K562 (cell line): ENCODE results near the gene ACSL3. TPM values are rescaled to one million over a fixed set of nuclear protein-coding genes. Genes with fewer than 3 reads are reported as not detected.

Source experiments
- BRCA1 ChIP-seq, 2 experiments: fragments of 450-650 bp in 1 of 2; sonication (generic) in 1 of 2; formaldehyde crosslinking in 1 of 2; IDR thresholded peaks; 2 replicates each; pipeline versions ENCODE4 v1.5.0 to v1.6.1; 2017 to 2020; ENCODE audit warnings: mild to moderate bottlenecking in 1 of 2, missing genetic modification reagents in 1 of 2
- BRD9 ChIP-seq: fragments of 450-650 bp; IDR thresholded peaks from 2 replicates; pipeline ENCODE4 v1.6.1; 2018; ENCODE audit warnings: low read depth; ENCODE audit not compliant: partially characterized antibody
- CHCHD3 ChIP-seq: fragments of 250-450 bp; sonication (Bioruptor Pico); IDR thresholded peaks from 2 replicates; pipeline ENCODE4 v2.1.2; 2022; ENCODE audit warnings: mild to moderate bottlenecking
- NBN ChIP-seq: fragments of 450-650 bp; IDR thresholded peaks from 2 replicates; pipeline ENCODE4 v1.6.1; 2016; ENCODE audit warnings: low read depth, mild to moderate bottlenecking
- NFXL1 ChIP-seq: fragments of 450-650 bp; formaldehyde crosslinking; IDR thresholded peaks from 2 replicates; pipeline ENCODE4 v1.4.0; 2021; ENCODE audit warnings: mild to moderate bottlenecking
- TEAD1 ChIP-seq, 2 experiments: fragments of 450-650 bp in 1 of 2; sonication (generic) in 1 of 2; formaldehyde crosslinking; IDR thresholded peaks; 2 replicates each; pipeline versions ENCODE4 v1.4.0 to v1.8.0; 2020 to 2022; ENCODE audit warnings: mild to moderate bottlenecking in 2 of 2, missing genetic modification reagents in 1 of 2
- ZNF75A ChIP-seq: fragments of 450-650 bp; formaldehyde crosslinking; IDR thresholded peaks from 2 replicates; pipeline ENCODE4 v1.4.0; 2020; ENCODE audit warnings: mild to moderate bottlenecking
- polyA plus RNA-seq, 8 experiments: library from polyadenylated mRNA; depleted of rRNA in 4 of 8; stranded (reverse) in 5 of 8; unstranded in 3 of 8; fragments of >200 nt; fragmentation: Nextera tagmentation in 2 of 8; fragmentation: Illumina TruSeq in 1 of 8; extraction: Ambion mirVana in 2 of 8; extraction: Trizol in 1 of 8; gene quantifications; 2 replicates each; pipeline versions ENCODE4 v1.2.1 to v1.2.3, GENCODE V29; 2011 to 2014; ENCODE audit warnings: inconsistent platforms in 1 of 8, missing spikeins in 1 of 8
- total RNA-seq, 7 experiments: library from RNA; depleted of rRNA in 6 of 7; stranded (reverse); fragments of >200 nt in 6 of 7; fragmentation: Illumina TruSeq in 2 of 7; extraction: Trizol in 2 of 7; gene quantifications; 2 replicates each; pipeline versions ENCODE4 v1.2.1 to v1.2.3, GENCODE V29; 2011 to 2021; ENCODE audit warnings: low replicate concordance in 1 of 7
- TF ChIP-seq, protein P1 (sequence below): fragments of 200-600 bp; sonication (generic); IDR thresholded peaks from one replicate; pipeline ENCODE4 v1.6.1; 2012; ENCODE audit warnings: mild to moderate bottlenecking, low read depth, low read length, inconsistent platforms
- TF ChIP-seq, protein P2 (sequence below): fragments of 250-450 bp; sonication (Bioruptor Pico); IDR thresholded peaks from 2 replicates; pipeline ENCODE4 v1.8.0; 2022; ENCODE audit warnings: inconsistent platforms, mild to moderate bottlenecking, moderate library complexity, borderline replicate concordance

ACSL3 gene
- total and polyA plus RNA-seq, 9 of the 15 experiments (the other 6 are each of a cell fraction or from before 2014, with no cell fraction given) = 21.3 to 123 (median 85.2) TPM

DNA sequence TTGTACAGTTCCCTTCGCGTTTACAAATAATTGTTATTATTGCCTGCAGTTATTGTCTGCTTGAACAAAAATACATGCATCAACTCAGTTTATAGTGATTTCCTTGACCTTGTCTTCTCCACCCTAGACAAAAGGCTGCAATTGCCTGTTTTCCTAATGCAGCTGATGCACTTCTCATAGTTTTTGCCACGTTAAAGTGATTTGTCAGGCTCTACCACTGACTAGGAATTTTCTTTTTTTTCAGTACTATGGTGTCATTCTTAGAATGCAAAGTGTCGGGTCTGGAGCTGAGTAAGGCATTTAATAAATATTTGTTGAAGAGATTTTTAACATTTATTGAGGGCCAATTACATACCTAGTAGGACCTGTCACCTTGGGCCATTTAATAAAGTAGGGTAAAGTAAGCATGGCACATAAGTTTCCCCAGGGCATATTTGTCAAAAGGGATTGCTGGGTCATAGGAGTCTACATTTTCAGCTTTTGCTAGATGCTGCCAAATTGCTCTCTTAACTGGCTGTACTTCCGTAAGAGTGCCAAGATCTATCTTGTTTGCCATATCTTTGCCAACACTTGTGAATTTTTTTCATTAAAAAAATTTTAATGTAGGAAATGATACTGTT lies 24.1 kb downstream of the ACSL3 start (continued):
- TF ChIP-seq, protein P1, sequence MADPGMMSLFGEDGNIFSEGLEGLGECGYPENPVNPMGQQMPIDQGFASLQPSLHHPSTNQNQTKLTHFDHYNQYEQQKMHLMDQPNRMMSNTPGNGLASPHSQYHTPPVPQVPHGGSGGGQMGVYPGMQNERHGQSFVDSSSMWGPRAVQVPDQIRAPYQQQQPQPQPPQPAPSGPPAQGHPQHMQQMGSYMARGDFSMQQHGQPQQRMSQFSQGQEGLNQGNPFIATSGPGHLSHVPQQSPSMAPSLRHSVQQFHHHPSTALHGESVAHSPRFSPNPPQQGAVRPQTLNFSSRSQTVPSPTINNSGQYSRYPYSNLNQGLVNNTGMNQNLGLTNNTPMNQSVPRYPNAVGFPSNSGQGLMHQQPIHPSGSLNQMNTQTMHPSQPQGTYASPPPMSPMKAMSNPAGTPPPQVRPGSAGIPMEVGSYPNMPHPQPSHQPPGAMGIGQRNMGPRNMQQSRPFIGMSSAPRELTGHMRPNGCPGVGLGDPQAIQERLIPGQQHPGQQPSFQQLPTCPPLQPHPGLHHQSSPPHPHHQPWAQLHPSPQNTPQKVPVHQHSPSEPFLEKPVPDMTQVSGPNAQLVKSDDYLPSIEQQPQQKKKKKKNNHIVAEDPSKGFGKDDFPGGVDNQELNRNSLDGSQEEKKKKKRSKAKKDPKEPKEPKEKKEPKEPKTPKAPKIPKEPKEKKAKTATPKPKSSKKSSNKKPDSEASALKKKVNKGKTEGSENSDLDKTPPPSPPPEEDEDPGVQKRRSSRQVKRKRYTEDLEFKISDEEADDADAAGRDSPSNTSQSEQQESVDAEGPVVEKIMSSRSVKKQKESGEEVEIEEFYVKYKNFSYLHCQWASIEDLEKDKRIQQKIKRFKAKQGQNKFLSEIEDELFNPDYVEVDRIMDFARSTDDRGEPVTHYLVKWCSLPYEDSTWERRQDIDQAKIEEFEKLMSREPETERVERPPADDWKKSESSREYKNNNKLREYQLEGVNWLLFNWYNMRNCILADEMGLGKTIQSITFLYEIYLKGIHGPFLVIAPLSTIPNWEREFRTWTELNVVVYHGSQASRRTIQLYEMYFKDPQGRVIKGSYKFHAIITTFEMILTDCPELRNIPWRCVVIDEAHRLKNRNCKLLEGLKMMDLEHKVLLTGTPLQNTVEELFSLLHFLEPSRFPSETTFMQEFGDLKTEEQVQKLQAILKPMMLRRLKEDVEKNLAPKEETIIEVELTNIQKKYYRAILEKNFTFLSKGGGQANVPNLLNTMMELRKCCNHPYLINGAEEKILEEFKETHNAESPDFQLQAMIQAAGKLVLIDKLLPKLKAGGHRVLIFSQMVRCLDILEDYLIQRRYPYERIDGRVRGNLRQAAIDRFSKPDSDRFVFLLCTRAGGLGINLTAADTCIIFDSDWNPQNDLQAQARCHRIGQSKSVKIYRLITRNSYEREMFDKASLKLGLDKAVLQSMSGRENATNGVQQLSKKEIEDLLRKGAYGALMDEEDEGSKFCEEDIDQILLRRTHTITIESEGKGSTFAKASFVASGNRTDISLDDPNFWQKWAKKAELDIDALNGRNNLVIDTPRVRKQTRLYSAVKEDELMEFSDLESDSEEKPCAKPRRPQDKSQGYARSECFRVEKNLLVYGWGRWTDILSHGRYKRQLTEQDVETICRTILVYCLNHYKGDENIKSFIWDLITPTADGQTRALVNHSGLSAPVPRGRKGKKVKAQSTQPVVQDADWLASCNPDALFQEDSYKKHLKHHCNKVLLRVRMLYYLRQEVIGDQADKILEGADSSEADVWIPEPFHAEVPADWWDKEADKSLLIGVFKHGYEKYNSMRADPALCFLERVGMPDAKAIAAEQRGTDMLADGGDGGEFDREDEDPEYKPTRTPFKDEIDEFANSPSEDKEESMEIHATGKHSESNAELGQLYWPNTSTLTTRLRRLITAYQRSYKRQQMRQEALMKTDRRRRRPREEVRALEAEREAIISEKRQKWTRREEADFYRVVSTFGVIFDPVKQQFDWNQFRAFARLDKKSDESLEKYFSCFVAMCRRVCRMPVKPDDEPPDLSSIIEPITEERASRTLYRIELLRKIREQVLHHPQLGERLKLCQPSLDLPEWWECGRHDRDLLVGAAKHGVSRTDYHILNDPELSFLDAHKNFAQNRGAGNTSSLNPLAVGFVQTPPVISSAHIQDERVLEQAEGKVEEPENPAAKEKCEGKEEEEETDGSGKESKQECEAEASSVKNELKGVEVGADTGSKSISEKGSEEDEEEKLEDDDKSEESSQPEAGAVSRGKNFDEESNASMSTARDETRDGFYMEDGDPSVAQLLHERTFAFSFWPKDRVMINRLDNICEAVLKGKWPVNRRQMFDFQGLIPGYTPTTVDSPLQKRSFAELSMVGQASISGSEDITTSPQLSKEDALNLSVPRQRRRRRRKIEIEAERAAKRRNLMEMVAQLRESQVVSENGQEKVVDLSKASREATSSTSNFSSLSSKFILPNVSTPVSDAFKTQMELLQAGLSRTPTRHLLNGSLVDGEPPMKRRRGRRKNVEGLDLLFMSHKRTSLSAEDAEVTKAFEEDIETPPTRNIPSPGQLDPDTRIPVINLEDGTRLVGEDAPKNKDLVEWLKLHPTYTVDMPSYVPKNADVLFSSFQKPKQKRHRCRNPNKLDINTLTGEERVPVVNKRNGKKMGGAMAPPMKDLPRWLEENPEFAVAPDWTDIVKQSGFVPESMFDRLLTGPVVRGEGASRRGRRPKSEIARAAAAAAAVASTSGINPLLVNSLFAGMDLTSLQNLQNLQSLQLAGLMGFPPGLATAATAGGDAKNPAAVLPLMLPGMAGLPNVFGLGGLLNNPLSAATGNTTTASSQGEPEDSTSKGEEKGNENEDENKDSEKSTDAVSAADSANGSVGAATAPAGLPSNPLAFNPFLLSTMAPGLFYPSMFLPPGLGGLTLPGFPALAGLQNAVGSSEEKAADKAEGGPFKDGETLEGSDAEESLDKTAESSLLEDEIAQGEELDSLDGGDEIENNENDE = no peak
- TF ChIP-seq NBN (no peak), NFXL1 (no peak), TEAD1 (CRISPR knock-in tag; IDR thresholded peaks at IDR 0.05) (no peak), ZNF75A (CRISPR knock-in tag) (no peak), BRCA1 (IDR thresholded peaks at IDR 0.05) (no peak), BRCA1 (CRISPR knock-in tag; IDR thresholded peaks at IDR 0.05) (no peak), CHCHD3 (CRISPR knock-in tag) (no peak), BRD9 (no peak)
- TF ChIP-seq, protein P2, sequence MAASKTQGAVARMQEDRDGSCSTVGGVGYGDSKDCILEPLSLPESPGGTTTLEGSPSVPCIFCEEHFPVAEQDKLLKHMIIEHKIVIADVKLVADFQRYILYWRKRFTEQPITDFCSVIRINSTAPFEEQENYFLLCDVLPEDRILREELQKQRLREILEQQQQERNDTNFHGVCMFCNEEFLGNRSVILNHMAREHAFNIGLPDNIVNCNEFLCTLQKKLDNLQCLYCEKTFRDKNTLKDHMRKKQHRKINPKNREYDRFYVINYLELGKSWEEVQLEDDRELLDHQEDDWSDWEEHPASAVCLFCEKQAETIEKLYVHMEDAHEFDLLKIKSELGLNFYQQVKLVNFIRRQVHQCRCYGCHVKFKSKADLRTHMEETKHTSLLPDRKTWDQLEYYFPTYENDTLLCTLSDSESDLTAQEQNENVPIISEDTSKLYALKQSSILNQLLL (CRISPR knock-in tag) = no peak
- TF ChIP-seq, all 486 proteins: peak for 0
